Ovary (tissue), 9 donors: Measurements from ENCODE around the gene PNMA1. TPM values are rescaled to one million over a fixed set of nuclear protein-coding genes. Genes with fewer than 3 reads are reported as not detected.

Experiments
- DNase-seq, 5 donors: peaks; one replicate each; pipeline ENCODE4 v3.0.0-alpha.2; 2019 to 2020
- H3K27ac ChIP-seq, 2 donors: fragments of 200-600 bp; one replicate each; pipeline versions ENCODE4 v1.5.1 to v1.8.0; 2019 to 2022
- H3K27me3 ChIP-seq: fragments of 200-600 bp; one replicate; pipeline ENCODE4 v1.8.0; 2022
- H3K36me3 ChIP-seq: fragments of 200-600 bp; sonication (generic); one replicate; pipeline ENCODE4 v1.5.1; 2019
- H3K4me1 ChIP-seq: one replicate; pipeline ENCODE4 v1.8.1; 2013; ENCODE audit warnings: mild to moderate bottlenecking, moderate library complexity; ENCODE audit not compliant: insufficient read depth
- H3K4me3 ChIP-seq: fragments of 200-600 bp; sonication (generic); one replicate; pipeline ENCODE4 v1.5.1; 2017
- H3K9me3 ChIP-seq, 2 donors: fragments of 200-600 bp in 1 of 2; sonication (generic) in 1 of 2; one replicate each; pipeline versions ENCODE4 v1.5.1 to v1.8.1; 2013 to 2019; ENCODE audit warnings: mild to moderate bottlenecking in 1 of 2, moderate library complexity in 1 of 2
- EP300 ChIP-seq: sonication (generic); formaldehyde crosslinking; IDR thresholded peaks from one replicate; pipeline ENCODE4 v1.6.1; 2017; ENCODE audit warnings: antibody characterized with exemption
- POLR2A ChIP-seq: fragments of 450-650 bp; IDR thresholded peaks from one replicate; pipeline ENCODE4 v1.6.1; 2017; ENCODE audit warnings: antibody characterized with exemption, mild to moderate bottlenecking, moderate library complexity
- WGBS, 3 donors: extraction: QIAGEN DNeasy Blood & Tissue Kit in 1 of 3; methylation state at CpG; one replicate each; pipeline versions ENCODE4 v1.1.5 to v1.1.7; 2013 to 2017; 5-methylcytosine and 5-hydroxymethylcytosine counted together
- intact Hi-C, 4 donors: fragments of 100-400 bp; cut with DNase I; formaldehyde crosslinking; loops; one replicate each; pipeline versions ENCODE4 v1.11.0 to v1.15.1; 2022 to 2023
- polyA plus RNA-seq, 2 donors: library from polyadenylated mRNA; stranded (reverse); fragments of 200-250 nt in 1 of 2; fragments of 350-450 nt in 1 of 2; fragmentation: Illumina TruSeq in 1 of 2; extraction: RNeasy Lipid Tissue Mini Kit (QIAGEN cat#74804) in 1 of 2; gene quantifications; one replicate each; pipeline ENCODE4 v1.2.3, GENCODE V29; 2013 to 2014
- total RNA-seq, 7 donors: library from RNA; depleted of rRNA in 2 of 7; stranded (reverse); fragments of >200 nt in 2 of 7; fragmentation: NEBNext Ultra II Directional in 3 of 7; extraction: Animal tissue kit (Norgen Biotek cat#: 25700) in 3 of 7; gene quantifications; one replicate each; pipeline versions ENCODE4 v1.1.0 to v1.2.4, GENCODE V29; 2016 to 2023
- TF ChIP-seq, protein P1 (sequence below), 3 donors: fragments of 450-650 bp in 2 of 3; fragments of 200-600 bp in 1 of 3; IDR thresholded peaks; one replicate each; pipeline versions ENCODE4 v1.5.1 to v1.8.0; 2016 to 2022; ENCODE audit warnings: antibody characterized with exemption in 3 of 3, mild to moderate bottlenecking in 1 of 3
- donor health status: DM: no; HTN: no; CAD: no; lungs with moderate emphysema.
- donor health status: DM: no; HTN: no; CAD: no.
- donor health status: Bipolar disorder and iron deficiency.
- donor health status: DM: yes; HTN: yes; CAD: no.
- donor health status: DM: no; HTN: no; CAD: no.
- donor health status: DM: yes; HTN: yes; CAD: no.

PNMA1 gene
- total and polyA plus RNA-seq, 9 donors, result 22.3 to 114 (median 84.2) TPM

DNA sequence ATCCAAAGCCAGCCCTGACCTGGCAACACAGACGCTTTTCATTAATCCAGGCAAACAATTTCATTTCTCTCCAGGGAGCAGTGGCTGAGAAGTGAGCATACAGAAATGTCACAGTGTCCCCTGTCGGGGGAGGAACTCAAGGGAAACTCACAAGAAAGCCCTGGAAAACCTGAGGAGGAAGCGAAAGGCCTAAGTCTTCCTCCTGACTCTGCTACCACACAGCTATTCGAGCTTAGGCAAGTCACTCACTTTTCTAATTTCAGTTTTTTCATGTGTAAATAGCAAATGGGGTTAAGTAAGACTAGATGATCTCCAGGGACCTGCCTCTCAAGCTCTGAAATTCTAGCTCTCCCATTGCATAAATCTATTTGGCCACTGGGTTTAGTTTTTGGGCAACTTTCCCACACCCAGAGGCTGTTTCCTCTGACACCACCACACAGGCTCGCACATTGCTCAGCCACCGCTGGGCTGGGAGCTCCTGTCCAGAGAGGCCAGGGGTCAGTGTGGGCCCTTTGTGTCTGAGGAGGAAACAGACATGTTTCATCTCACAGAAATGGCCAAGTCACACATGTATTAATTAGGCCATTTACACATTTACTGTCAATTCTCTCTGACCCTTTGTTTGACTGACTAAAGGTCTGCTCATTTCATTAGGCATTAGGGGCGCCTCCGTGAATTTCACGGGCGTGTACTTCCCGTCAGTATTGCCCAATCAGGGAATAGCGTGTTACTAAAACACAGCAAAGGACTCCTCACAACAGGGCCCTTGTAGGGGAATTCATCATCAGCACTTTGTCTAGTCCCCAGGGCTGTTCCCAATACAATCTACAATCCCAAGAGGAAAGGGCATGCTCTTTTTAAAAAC, 9.8 kb upstream of the PNMA1 start:
- Histone ChIP-seq H3K27ac (peak overlapping the region; percentile 62 to 66), H3K4me1 (peaks cover 10% of the 10 kb centered on the region), H3K27me3 (no peaks in the 10 kb centered on the region), H3K4me3 (no peak overlapping the region), H3K9me3 (no peaks in the 10 kb centered on the region), H3K36me3 (no peaks in the 10 kb centered on the region)
- peak; percentile 78 for TF ChIP-seq EP300
- TF ChIP-seq, protein P1, sequence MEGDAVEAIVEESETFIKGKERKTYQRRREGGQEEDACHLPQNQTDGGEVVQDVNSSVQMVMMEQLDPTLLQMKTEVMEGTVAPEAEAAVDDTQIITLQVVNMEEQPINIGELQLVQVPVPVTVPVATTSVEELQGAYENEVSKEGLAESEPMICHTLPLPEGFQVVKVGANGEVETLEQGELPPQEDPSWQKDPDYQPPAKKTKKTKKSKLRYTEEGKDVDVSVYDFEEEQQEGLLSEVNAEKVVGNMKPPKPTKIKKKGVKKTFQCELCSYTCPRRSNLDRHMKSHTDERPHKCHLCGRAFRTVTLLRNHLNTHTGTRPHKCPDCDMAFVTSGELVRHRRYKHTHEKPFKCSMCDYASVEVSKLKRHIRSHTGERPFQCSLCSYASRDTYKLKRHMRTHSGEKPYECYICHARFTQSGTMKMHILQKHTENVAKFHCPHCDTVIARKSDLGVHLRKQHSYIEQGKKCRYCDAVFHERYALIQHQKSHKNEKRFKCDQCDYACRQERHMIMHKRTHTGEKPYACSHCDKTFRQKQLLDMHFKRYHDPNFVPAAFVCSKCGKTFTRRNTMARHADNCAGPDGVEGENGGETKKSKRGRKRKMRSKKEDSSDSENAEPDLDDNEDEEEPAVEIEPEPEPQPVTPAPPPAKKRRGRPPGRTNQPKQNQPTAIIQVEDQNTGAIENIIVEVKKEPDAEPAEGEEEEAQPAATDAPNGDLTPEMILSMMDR (IDR thresholded peaks at IDR 0.05), result peak in 1 of 3 donors; percentile 61
- peak; percentile 58 for TF ChIP-seq POLR2A
- intact Hi-C loops, result no loop called here
- 23 to 30% (median 27%) methylated on average over 12 of the region's 12 CpGs for WGBS, 3 donors
- DNase-seq, result peak; percentile 69 to 88 (median 75)

DNA sequence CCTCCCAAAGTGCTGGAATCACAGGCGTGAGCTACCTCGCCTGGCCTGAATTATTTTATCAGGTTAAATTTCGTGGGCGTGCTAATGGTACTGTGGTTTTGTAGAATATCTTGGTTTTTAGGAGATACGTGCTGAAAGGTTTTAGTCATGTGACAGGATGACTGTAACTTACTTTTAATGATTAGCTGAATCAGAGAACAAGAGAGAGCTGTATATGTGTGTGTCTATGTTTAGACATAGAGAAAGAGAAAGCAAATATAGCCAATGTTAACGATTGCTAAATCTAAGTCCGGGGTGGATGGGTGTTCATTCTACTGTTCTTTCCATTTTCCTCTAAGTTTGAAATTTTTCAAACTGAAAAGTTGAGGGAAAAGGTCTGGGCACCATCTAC, 9.2 kb upstream of the PNMA1 start:
- WGBS, 3 donors, result 64 to 69% (median 65%) methylated on average over 7 of the region's 7 CpGs
- intact Hi-C loops, result no loop called here
- Histone ChIP-seq H3K4me1 (peaks cover 6% of the 10 kb centered on the region), H3K36me3 (no peaks in the 10 kb centered on the region), H3K4me3 (no peak overlapping the region), H3K9me3 (no peaks in the 10 kb centered on the region), H3K27ac (peak overlapping the region in 1 of 2 donors; percentile 66), H3K27me3 (no peaks in the 10 kb centered on the region)
- DNase-seq, result no peak
- TF ChIP-seq, protein P1 (IDR thresholded peaks at IDR 0.05), result no peak
- TF ChIP-seq EP300 (no peak), POLR2A (no peak)

DNA sequence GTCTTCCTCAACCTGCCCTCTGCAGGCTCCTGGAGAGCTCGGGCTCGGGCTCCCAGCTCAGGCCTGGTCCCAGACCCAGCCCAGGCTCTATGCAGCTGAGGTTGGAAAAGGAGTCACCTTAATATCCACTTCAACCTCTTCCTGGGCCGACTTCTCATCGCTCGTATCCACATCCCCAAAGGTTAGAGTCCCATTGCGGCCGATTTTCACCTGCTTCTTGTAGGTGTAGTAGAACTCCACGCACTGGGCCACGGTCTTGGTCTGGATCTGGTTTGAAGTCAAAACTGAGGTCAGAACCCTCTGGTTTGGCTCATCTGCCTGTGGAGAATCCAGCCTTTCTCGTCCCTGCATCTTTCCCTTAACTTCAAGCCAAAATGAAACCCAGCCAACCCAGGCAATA, 8.4 kb upstream of the PNMA1 start:
- Histone ChIP-seq H3K9me3 (no peaks in the 10 kb centered on the region), H3K27me3 (no peaks in the 10 kb centered on the region), H3K4me1 (peaks cover 11% of the 10 kb centered on the region), H3K27ac (no peak overlapping the region), H3K4me3 (no peak overlapping the region), H3K36me3 (no peaks in the 10 kb centered on the region)
- WGBS, 3 donors, result 81 to 86% (median 81%) methylated on average over 10 of the region's 10 CpGs
- TF ChIP-seq EP300 (no peak), POLR2A (no peak)
- TF ChIP-seq, protein P1 (IDR thresholded peaks at IDR 0.05), result no peak
- DNase-seq, result peak in 2 of 5 donors; percentile 20 to 36
- intact Hi-C loops, result no loop called here

DNA sequence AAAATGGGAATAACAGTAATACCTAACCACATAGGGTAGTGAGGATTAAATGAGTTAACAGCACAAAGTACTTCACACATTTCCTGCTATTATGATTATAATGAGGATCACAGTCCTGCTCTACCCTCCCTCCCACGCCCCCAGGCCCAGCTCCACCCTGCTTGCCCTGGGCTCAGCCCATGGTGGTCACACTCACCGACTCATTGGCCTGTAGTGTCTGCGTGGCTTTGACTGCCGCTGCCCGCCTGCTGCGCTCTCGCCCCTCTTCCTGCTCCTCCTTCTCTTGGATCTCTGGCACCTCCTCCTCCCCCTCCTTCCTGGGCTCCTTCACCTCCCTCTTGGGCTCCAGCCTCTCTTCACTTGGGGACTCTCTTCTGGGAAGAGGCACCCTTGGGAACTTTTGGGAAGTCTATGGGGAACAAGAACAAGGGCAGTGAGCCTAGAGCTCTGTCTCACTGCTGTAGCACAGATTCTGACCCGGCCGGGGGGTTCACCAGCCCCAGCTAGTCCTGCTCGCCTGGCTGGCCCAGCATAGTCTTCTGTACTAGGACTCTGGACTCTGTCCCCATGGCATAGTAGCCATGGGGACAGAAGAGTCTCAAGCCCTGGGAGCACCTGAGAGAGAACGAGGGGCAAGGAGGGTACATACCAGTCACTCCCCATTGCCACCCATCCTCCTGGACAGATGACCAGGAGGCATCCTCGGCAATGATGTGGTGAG, 7.1 kb upstream of the PNMA1 start:
- 73 to 80% (median 74%) methylated on average over 12 of the region's 12 CpGs for WGBS, 3 donors
- peaks cover 17% of the 10 kb centered on the region for H3K4me1 ChIP-seq
- no peak overlapping the region for H3K4me3 ChIP-seq
- no peak overlapping the region for H3K27ac ChIP-seq
- intact Hi-C loops, result no loop called here
- no peaks in the 10 kb centered on the region for H3K36me3 ChIP-seq
- H3K27me3 ChIP-seq, result no peaks in the 10 kb centered on the region
- peak in 1 of 5 donors; percentile 28 for DNase-seq
- TF ChIP-seq, protein P1 (IDR thresholded peaks at IDR 0.05), result no peak
- no peak for TF ChIP-seq EP300
- no peak for TF ChIP-seq POLR2A
- H3K9me3 ChIP-seq, result no peaks in the 10 kb centered on the region
